ENCODE results near the gene C10orf95.

- TF ChIP-seq CTCF (conservative IDR thresholded peaks at IDR 0.05; ENCODE audit: low read depth in 2 of 2) (no peak), EZH2 (IDR thresholded peaks at IDR 0.05; ENCODE audit: low read depth, unreplicated experiment) (no peak), ZNF114 (CRISPR knock-in tag; IDR thresholded peaks at IDR 0.05) (no peak), REST (IDR thresholded peaks at IDR 0.05; ENCODE audit: unreplicated experiment) (no peak), EZH2phosphoT487 (IDR thresholded peaks at IDR 0.05; ENCODE audit: unreplicated experiment) (no peak), POLR2AphosphoS5 (IDR thresholded peaks at IDR 0.05; ENCODE audit: low read depth) (no peak), CREB1 (CRISPR knock-in tag; IDR thresholded peaks at IDR 0.05; ENCODE audit: low read depth) (no peak), JUNB (IDR thresholded peaks at IDR 0.05; ENCODE audit: unreplicated experiment) (no peak)
These were observed 19.8 kb downstream of the C10orf95 start for GRCh38 chr10:102431452-102432124.
